GM23248 (cell line): ENCODE results near the gene SLC6A5.

ENCODE experiments used
- EZH2 ChIP-seq: fragments of 200-600 bp; sonication (generic); IDR thresholded peaks from 2 replicates; pipeline ENCODE4 v1.6.1; 2018; ENCODE audit warnings: antibody characterized with exemption, mild to moderate bottlenecking; ENCODE audit not compliant: insufficient read depth, poor library complexity, severe bottlenecking
- EZH2phosphoT487 ChIP-seq: fragments of 200-600 bp; sonication (generic); IDR thresholded peaks from 2 replicates; pipeline ENCODE4 v1.6.1; 2018; ENCODE audit warnings: antibody characterized with exemption, moderate library complexity, mild to moderate bottlenecking, low read depth; ENCODE audit not compliant: insufficient read depth

- TF ChIP-seq EZH2 (no peak), EZH2phosphoT487 (no peak)
Measured at GRCh38 chr11:20658135-20658534, 58.7 kb downstream of the SLC6A5 start.
